Heart left ventricle (tissue), 16 donors: ENCODE data around the gene PRMT1. TPM values are rescaled to one million over a fixed set of nuclear protein-coding genes. Genes with fewer than 3 reads are reported as not detected.

Experiments used
- ATAC-seq, 4 donors: fragments of 200-7000 bp; cut with Tn5 transposase; one replicate each; pipeline ENCODE4 v1.9.1; 2020 to 2022; ENCODE audit warnings: moderate library complexity in 4 of 4, mild to moderate bottlenecking in 3 of 4, moderate number of reproducible peaks in 1 of 4
- DNase-seq, 5 donors: peaks; one replicate each; pipeline ENCODE4 v3.0.0-alpha.2; 2020
- H3K27ac ChIP-seq, 12 donors: fragments of 200-600 bp; sonication (generic) in 4 of 12; one replicate each; pipeline versions ENCODE4 v1.5.0 to v1.8.0; 2016 to 2022; ENCODE audit warnings: mild to moderate bottlenecking in 2 of 12
- H3K27me3 ChIP-seq, 9 donors: fragments of 200-600 bp; sonication (generic) in 2 of 9; one replicate each; pipeline versions ENCODE4 v1.5.1 to v1.8.0; 2016 to 2022; ENCODE audit warnings: mild to moderate bottlenecking in 3 of 9
- H3K36me3 ChIP-seq, 9 donors: fragments of 200-600 bp; sonication (generic) in 2 of 9; one replicate each; pipeline versions ENCODE4 v1.5.0 to v1.8.0; 2018 to 2022; ENCODE audit warnings: mild to moderate bottlenecking in 2 of 9
- H3K4me1 ChIP-seq, 12 donors: fragments of 200-600 bp; sonication (generic) in 4 of 12; one replicate each; pipeline versions ENCODE4 v1.5.0 to v1.8.0; 2016 to 2022; ENCODE audit warnings: mild to moderate bottlenecking in 3 of 12
- H3K4me3 ChIP-seq, 12 donors: fragments of 200-600 bp; sonication (generic) in 4 of 12; one replicate each; pipeline versions ENCODE4 v1.5.0 to v1.8.0; 2017 to 2022; ENCODE audit warnings: mild to moderate bottlenecking in 9 of 12, moderate library complexity in 4 of 12
- H3K9me3 ChIP-seq, 12 donors: fragments of 200-600 bp; sonication (generic) in 4 of 12; one replicate each; pipeline versions ENCODE4 v1.5.0 to v1.8.0; 2016 to 2022; ENCODE audit warnings: mild to moderate bottlenecking in 1 of 12
- CTCF ChIP-seq, 12 donors: fragments of 200-600 bp; sonication (generic) in 4 of 12; IDR thresholded peaks; one replicate each; pipeline versions ENCODE4 v1.5.0 to v1.8.0; 2018 to 2022; ENCODE audit warnings: antibody characterized with exemption in 12 of 12, mild to moderate bottlenecking in 5 of 12
- POLR2A ChIP-seq, 2 donors: fragments of 450-650 bp; IDR thresholded peaks; one replicate each; pipeline ENCODE4 v1.6.1; 2017; ENCODE audit warnings: antibody characterized with exemption in 2 of 2, mild to moderate bottlenecking in 2 of 2, moderate library complexity in 2 of 2
- WGBS, 4 donors: extraction: QIAGEN DNeasy Blood & Tissue Kit in 2 of 4; methylation state at CpG; one replicate each; pipeline versions ENCODE4 v1.1.5 to v1.1.7; 2013 to 2018; 5-methylcytosine and 5-hydroxymethylcytosine counted together
- intact Hi-C, 10 donors: fragments of 100-400 bp; cut with DNase I; formaldehyde crosslinking; loops; one replicate each; pipeline versions ENCODE4 v1.11.1 to v1.14.2; 2022
- polyA plus RNA-seq, 2 donors: library from polyadenylated mRNA; stranded (reverse); fragments of 200-250 nt; gene quantifications; one replicate each; pipeline ENCODE4 v1.2.3, GENCODE V29; 2013
- total RNA-seq, 9 donors: library from RNA; depleted of rRNA in 2 of 9; stranded (reverse); fragments of >200 nt in 2 of 9; fragmentation: NEBNext Ultra II Directional in 3 of 9; extraction: Animal tissue kit (Norgen Biotek cat#: 25700) in 3 of 9; gene quantifications; one replicate each; pipeline versions ENCODE4 v1.1.0 to v1.2.4, GENCODE V29; 2016 to 2023
- donor health status: ischemic (EF 13 %, LVEDD 7.1; RV severe dilation, severe dysfunction).
- donor health status: healthy with polysubstance abuse.
- donor health status: DM: no; HTN: yes; CAD: no.
- donor health status: DM: no; HTN: no; CAD: no.
- donor health status: ischemic (EF 25% LVEDD 6.9; RV normal size, moderate dysfunction).
- donor health status: ischemic (EF 25% LVEDD 5.7; RV mildly dilated, moderate dysfunction).
- donor health status: healthy.
- donor health status: DM: yes; HTN: yes; CAD: no.
- donor health status: ischemic (EF 35%, LVEDD 5.7; RV mildly dilated, moderate dysfunction).
- donor health status: nonischemic (EF 11% LVEDD 7.7; RV severe dilation, severe dysfunction).
- donor health status: DM: yes; HTN: yes; CAD: no.
- donor health status: PGD.
- donor health status: ischemic (EF 29% LVEDD 5.4; RV normal size, mild dysfunction).
- donor health status: nonischemic (EF 23%, LVEDD 6.1; RV moderate dilation, normal function).

PRMT1 gene
- total and polyA plus RNA-seq, 11 donors, result 106 to 283 (median 124) TPM

GRCh38 chr19:49660338-49660961, 16.6 kb upstream of the PRMT1 start:
- intact Hi-C loops, result no loop called here
- Histone ChIP-seq H3K36me3 (peaks cover 6 to 78% (median 74%) of the 10 kb centered on the region in 9 donors), H3K4me3 (no peak overlapping the region), H3K4me1 (peaks cover 0 to 19% (median 9%) of the 10 kb centered on the region in 12 donors), H3K9me3 (no peaks in the 10 kb centered on the region), H3K27me3 (no peaks in the 10 kb centered on the region), H3K27ac (no peak overlapping the region)
- no peak for TF ChIP-seq POLR2A (IDR thresholded peaks at IDR 0.05)
- TF ChIP-seq CTCF (IDR thresholded peaks at IDR 0.05), result no peak
- ATAC-seq (no peak), DNase-seq (peak in 1 of 5 donors; percentile 30)
- 87 to 91% (median 89%) methylated on average over 11 to 15 of the region's 15 CpGs for WGBS, 4 donors

- no peak for DNase-seq
- ATAC-seq, result no peak
- intact Hi-C loops, result no loop called here
- peaks cover 6 to 62% (median 58%) of the 10 kb centered on the region in 9 donors for H3K36me3 ChIP-seq
- no peaks in the 10 kb centered on the region for H3K27me3 ChIP-seq
- TF ChIP-seq POLR2A (IDR thresholded peaks at IDR 0.05), result no peak
- no peak for TF ChIP-seq CTCF (IDR thresholded peaks at IDR 0.05)
- WGBS, 4 donors, result 93 to 97% (median 93%) methylated on average over 12 to 16 of the region's 16 CpGs
- peaks cover 0 to 31% (median 17%) of the 10 kb centered on the region in 12 donors for H3K4me1 ChIP-seq
- no peak overlapping the region for H3K4me3 ChIP-seq
- H3K27ac ChIP-seq, result no peak overlapping the region
- H3K9me3 ChIP-seq, result no peaks in the 10 kb centered on the region
Measured at GRCh38 chr19:49662011-49662410, 15.1 kb upstream of the PRMT1 start.

- H3K36me3 ChIP-seq, result peaks cover 3 to 50% (median 46%) of the 10 kb centered on the region in 9 donors
- WGBS, 4 donors, result 88 to 94% (median 90%) methylated on average over 12 of the region's 12 CpGs
- no peak overlapping the region for H3K4me3 ChIP-seq
- H3K27me3 ChIP-seq, result no peaks in the 10 kb centered on the region
- DNase-seq (peak in 1 of 5 donors; percentile 24), ATAC-seq (no peak)
- intact Hi-C loops, result no loop called here
- TF ChIP-seq CTCF (IDR thresholded peaks at IDR 0.05) (no peak), POLR2A (IDR thresholded peaks at IDR 0.05) (no peak)
- peaks cover 0 to 33% (median 17%) of the 10 kb centered on the region in 12 donors for H3K4me1 ChIP-seq
- no peaks in the 10 kb centered on the region for H3K9me3 ChIP-seq
- peak overlapping the region in 1 of 12 donors; percentile 60 for H3K27ac ChIP-seq
Measured at GRCh38 chr19:49663224-49663623, 13.8 kb upstream of the PRMT1 start.

DNA sequence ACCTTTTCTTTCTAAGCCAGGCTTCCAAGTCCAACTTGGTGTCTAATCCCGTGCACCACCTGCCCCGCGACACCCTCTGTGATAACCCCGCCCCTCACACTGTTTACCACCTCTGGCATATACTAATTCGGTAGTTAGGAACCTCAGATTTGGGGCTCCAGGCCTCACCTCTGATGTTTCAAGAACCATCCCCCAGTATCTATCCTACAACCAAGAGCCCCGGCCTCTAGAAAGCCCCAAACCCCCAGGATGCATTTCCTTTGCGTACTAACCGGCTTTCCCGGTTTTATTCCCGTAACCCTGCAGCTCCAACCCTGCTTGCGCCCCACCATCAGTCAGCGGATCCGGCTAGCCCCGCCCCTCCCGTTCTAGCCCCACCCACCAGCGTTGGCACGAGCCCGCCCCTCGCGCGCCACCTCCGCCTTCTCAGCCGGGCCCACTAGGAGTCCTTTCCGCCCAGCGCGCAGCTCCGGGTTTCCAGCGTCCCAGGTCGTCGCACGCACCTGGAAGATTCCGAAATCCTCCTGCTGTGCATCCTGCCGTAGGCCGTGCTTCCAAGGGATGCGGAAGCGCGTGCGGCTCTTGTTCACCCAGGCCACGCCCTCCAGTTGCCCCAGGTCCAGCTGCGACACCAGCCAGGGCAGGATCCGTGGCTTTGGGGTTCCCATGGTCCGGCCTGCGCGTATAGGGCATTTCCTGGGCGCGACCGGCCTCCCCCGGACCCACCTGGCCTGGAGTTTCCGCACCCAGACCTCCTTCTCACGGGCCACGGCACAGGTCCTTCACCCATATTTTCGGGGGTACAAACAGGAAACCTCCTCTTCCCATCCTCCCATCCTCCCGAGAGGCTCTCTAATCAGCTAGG, 12.7 kb upstream of the PRMT1 start:
- DNase-seq, result peak; percentile 87 to 94 (median 90)
- H3K27me3 ChIP-seq, result no peaks in the 10 kb centered on the region
- H3K4me3 ChIP-seq, result peak overlapping the region; percentile 61 to 93 (median 76)
- WGBS, 4 donors, result 1% methylated on average over 32 to 53 of the region's 53 CpGs
- peak overlapping the region; percentile 63 to 95 (median 87) for H3K27ac ChIP-seq
- peaks cover 0 to 33% (median 17%) of the 10 kb centered on the region in 12 donors for H3K4me1 ChIP-seq
- intact Hi-C loops, result loop anchor here in 2 of 10 donors (1.0 to 5.0 kb wide), 3 partner anchors 22 to 167 kb away; partner anchors contain the start of genes PRR12 (in 1 of the 2), RPS11 (in 1 of the 2) and SCAF1 (in 1 of the 2)
- TF ChIP-seq CTCF (IDR thresholded peaks at IDR 0.05) (peak in 7 of 12 donors; percentile 5 to 28 (median 16)), POLR2A (IDR thresholded peaks at IDR 0.05) (peak in 1 of 2 donors; percentile 57)
- ATAC-seq, result peak; percentile 44 to 87 (median 80)
- H3K36me3 ChIP-seq, result peaks cover 0 to 40% (median 35%) of the 10 kb centered on the region in 9 donors
- no peaks in the 10 kb centered on the region for H3K9me3 ChIP-seq
